RWPE1 (cell line): ENCODE data around the gene TYRO3.

ENCODE experiments used
- CTCF ChIA-PET: fragments of 350-600 bp; sonication (Branson Sonifier 250); formaldehyde crosslinking; extraction: SDS; loops from one replicate; lab custom pipeline; 2021; lab: Yijun Ruan, JAX
- POLR2A ChIA-PET: fragments of 400-600 bp; formaldehyde crosslinking; extraction: SDS; loops from one replicate; lab custom pipeline; 2020; ENCODE audit warnings: antibody characterized with exemption; ENCODE audit not compliant: low non-redundant PET; lab: Yijun Ruan, JAX
- DNase-seq: peaks from one replicate; pipeline ENCODE4 v3.0.0; 2012; ENCODE audit warnings: low spot score
- H3K27ac ChIP-seq: fragments of 450-650 bp; 2 replicates; pipeline ENCODE4 v1.5.1; 2017
- TF ChIP-seq, protein P1 (sequence below): fragments of 450-650 bp; conservative IDR thresholded peaks from 2 replicates; pipeline ENCODE4 v1.5.1; 2017; ENCODE audit warnings: low read depth, mild to moderate bottlenecking

Gene TYRO3

DNA sequence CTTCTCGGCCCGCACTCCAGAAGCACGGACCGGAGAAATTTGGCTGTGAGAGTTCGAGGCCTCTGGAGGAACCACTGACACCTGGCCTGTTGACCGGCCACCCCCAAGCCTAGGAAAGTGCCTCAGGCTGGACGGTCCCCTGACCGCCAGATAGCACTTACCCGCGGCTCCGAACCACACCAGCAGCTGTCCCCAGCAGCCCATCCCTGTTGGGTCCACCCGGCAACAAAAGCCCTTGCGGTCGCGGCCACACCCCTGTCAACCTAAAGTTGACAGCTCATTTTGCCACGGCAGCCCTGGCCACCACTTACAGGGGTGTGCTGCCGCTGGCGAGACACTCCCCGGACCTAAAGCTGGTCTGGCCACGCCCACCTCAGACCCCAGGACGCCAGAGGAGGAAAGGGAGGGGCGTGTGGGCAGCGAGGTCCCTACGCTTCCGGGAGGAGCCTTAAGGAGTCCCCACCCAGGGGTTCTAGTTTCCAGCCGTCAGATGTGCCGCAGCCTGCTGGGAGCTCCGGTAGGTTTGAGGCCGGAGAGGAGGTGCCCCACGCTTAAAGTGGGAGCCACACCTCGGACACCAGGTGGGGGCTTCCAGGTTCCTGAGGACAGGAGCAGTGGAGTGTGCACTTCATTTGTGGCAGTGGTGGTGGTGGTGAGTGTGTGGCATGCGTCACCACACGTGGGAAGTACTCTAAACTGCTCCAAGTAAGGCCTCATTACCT lies 45.3 kb upstream of the TYRO3 start, which contains the start of gene LTK:
LTK (minus strand) TSS at position 322 of the 722 bp plus-strand sequence; CDS start at position 204, 118 bp downstream.
- ChIA-PET POLR2A (interaction anchor here (1.6 kb wide), 1 partner anchor 30 kb away, joined by 7 read pairs; the partner anchor contains the start of gene RPAP1), CTCF (interaction anchor here (0.6 kb wide), 1 partner anchor 609 kb away, joined by 3 read pairs; no protein-coding TSS in a partner anchor)
- TF ChIP-seq, protein P1, sequence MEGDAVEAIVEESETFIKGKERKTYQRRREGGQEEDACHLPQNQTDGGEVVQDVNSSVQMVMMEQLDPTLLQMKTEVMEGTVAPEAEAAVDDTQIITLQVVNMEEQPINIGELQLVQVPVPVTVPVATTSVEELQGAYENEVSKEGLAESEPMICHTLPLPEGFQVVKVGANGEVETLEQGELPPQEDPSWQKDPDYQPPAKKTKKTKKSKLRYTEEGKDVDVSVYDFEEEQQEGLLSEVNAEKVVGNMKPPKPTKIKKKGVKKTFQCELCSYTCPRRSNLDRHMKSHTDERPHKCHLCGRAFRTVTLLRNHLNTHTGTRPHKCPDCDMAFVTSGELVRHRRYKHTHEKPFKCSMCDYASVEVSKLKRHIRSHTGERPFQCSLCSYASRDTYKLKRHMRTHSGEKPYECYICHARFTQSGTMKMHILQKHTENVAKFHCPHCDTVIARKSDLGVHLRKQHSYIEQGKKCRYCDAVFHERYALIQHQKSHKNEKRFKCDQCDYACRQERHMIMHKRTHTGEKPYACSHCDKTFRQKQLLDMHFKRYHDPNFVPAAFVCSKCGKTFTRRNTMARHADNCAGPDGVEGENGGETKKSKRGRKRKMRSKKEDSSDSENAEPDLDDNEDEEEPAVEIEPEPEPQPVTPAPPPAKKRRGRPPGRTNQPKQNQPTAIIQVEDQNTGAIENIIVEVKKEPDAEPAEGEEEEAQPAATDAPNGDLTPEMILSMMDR: no peak
- no peak within 1 kb of the TSS for H3K27ac ChIP-seq
- DNase-seq: no peak

DNA sequence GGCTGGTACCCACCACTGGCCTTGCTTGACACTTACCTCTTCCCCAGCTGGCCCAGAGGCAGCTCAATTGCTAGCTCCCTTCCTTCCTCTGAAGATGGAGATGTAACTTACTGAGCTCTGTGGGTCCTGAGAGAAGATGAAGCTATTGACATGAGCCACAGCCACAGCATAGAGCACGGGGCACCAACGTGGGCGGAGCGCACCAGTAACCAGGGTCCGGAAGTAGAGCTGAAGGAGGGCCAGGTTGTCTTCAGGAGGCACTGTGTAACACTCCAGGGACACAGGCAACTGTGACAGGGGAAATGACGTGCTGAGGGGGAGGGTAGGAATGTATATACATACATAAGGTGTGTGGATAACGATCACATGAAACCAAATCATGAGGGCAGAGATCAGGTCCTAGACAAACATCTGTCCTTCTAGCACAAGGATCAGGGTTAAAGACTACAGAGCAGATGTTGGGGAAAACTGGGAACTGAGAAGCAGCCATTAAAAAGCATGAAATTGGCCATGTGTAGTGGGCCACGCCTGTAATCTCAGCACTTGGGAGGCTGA lies 41.0 kb upstream of the TYRO3 start:
- no peak overlapping the region for H3K27ac ChIP-seq
- ChIA-PET CTCF (interaction anchor here (1.1 to 1.4 kb wide), 2 partner anchors 45 to 52 kb away, joined by 4 read pairs; no protein-coding TSS in a partner anchor), POLR2A (no interaction called here)
- TF ChIP-seq, protein P1: no peak
- no peak for DNase-seq

DNA sequence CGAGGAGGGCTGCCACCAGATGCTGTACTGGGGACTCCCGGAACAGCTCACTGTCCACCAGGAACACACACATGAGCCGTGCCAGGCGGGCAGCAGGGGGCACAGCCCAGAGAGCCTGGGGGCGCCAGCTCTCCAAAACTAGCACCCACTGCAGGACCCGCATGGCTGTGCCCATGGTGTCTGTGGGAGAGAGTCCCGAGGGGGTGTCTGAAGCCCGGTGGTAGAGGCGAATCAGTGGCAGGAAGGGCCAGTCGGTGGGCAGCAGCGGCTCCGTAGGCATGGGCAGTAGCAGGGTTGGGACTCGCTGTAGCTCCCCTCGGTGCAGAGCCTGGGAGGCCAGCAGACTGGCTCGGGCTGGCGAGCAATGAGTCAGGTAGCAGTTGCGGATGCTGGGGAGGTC lies 38.4 kb upstream of the TYRO3 start:
- H3K27ac ChIP-seq: peak overlapping the region; percentile 1; the same call in 1 of the 2 replicates
- POLR2A ChIA-PET: no interaction called here
- CTCF ChIA-PET: interaction anchor here (0.6 to 1.6 kb wide), 3 partner anchors 9 to 593 kb away, joined by 3 to 7 read pairs (median 3); no protein-coding TSS in a partner anchor
- TF ChIP-seq, protein P1: no peak
- DNase-seq: no peak

DNA sequence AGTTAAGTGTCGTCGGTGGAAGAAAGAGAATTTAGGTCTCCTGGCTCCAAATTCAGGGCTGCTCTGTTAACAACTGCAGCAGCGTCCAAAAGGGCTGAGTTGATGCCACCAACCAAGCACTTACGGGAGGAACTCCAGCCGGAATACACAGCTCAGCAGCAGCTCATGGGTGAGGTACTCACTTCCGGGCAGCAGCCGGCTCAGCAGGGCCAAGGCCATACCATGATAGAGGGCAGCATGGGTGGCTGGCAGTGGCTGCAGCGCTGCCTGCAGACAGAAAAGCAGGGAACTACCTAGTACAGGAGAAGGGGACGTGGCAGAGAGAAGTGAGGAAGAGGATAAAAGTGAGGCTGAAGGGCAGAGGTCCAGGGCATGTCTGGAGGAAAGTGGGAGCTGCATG lies 37.4 kb upstream of the TYRO3 start:
- ChIA-PET POLR2A (no interaction called here), CTCF (no interaction called here)
- no peak for DNase-seq
- peak overlapping the region; percentile 30 for H3K27ac ChIP-seq
- TF ChIP-seq, protein P1: no peak

DNA sequence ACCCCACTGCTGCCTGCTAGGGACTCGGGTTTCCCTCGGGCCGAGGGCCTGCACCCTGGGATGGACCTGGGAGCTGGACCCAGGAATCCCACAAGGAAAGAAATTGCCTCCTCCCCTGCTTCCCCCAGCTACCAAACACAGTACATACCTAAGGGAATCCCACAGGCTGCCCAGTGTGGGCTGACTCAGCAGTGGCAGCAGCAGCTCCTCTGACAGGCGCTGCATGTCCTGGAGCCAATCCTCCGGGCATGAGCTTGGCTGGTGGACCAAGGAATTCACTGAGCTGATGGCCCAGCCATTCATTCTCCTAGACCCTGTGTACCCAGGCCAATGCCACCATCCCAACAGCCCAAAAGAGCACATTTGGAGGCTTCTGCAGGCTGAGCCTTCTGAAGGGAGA lies 35.9 kb upstream of the TYRO3 start:
- H3K27ac ChIP-seq: peak overlapping the region; percentile 30
- CTCF ChIA-PET: no interaction called here
- TF ChIP-seq, protein P1: no peak
- POLR2A ChIA-PET: no interaction called here
- no peak for DNase-seq

DNA sequence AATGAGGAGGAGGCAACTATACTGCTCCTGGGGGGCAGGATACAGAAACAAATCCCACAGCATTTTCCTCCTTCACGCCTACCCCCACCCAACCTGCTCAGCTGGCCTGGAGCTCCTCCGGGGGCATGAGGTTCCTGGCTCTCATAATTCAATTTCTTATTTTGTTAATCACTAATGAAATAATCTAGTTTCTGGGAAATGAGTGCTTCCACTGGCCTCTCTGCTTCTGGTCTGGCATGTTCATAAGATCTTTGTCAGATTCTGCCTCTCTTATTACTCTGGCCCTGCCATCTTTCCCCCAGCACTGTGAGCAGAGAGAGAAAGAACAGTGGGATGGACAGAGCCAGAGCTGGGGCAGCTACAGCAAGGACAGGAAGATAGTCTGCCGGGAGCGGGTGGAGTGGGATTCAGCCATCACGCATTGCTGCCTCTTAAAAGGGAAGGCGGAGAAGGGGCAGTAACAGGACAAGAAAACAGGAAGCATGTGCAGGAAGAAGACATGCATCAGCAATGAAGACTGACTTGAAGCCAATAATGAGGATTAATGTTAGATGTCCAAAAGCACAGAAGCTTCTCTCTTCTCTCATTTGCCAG lies 28.6 kb upstream of the TYRO3 start:
- no peak for DNase-seq
- H3K27ac ChIP-seq: peak overlapping the region; percentile 4; the same call in 1 of the 2 replicates
- TF ChIP-seq, protein P1: no peak
- POLR2A ChIA-PET: interaction anchor here (0.7 kb wide), 1 partner anchor 14 kb away, joined by 3 read pairs; the partner anchor contains the start of gene RPAP1
- CTCF ChIA-PET: interaction anchor here (1.0 kb wide), 1 partner anchor 73 kb away, joined by 3 read pairs; no protein-coding TSS in a partner anchor
